GM19023 (cell line): ENCODE measurements around the gene PLEKHA1.

Experiments
- ATAC-seq: cut with Tn5 transposase; IDR thresholded peaks from one replicate; pipeline ENCODE4 v1.9.1; 2021; ENCODE audit warnings: mild to moderate bottlenecking, moderate library complexity; ENCODE audit not compliant: unreplicated experiment

The PLEKHA1 gene

GRCh38 chr10:122459561-122460273 lies 85.2 kb downstream of the PLEKHA1 start:
- no peak for ATAC-seq

GRCh38 chr10:122460891-122461293 lies 86.4 kb downstream of the PLEKHA1 start:
- no peak for ATAC-seq

GRCh38 chr10:122461367-122461728 lies 86.8 kb downstream of the PLEKHA1 start, which contains the start of gene HTRA1:
Gene HTRA1, plus strand, starts transcription at chr10:122461553. Its CDS starts 100 bp downstream, at chr10:122461653.
- no peak for ATAC-seq

GRCh38 chr10:122461729-122462532 lies 87.4 kb downstream of the PLEKHA1 start:
- no peak for ATAC-seq

GRCh38 chr10:122462533-122463465 lies 88.3 kb downstream of the PLEKHA1 start:
- no peak for ATAC-seq

GRCh38 chr10:122463466-122464249 lies 89.2 kb downstream of the PLEKHA1 start:
- ATAC-seq = no peak

GRCh38 chr10:122464250-122464510 lies 89.7 kb downstream of the PLEKHA1 start:
- ATAC-seq = no peak

- no peak for ATAC-seq
These were observed 90.1 kb downstream of the PLEKHA1 start for GRCh38 chr10:122464586-122464985.

GRCh38 chr10:122465401-122466040 lies 91.0 kb downstream of the PLEKHA1 start:
- ATAC-seq = no peak

GRCh38 chr10:122466951-122467381 lies 92.5 kb downstream of the PLEKHA1 start:
- no peak for ATAC-seq

GRCh38 chr10:122467701-122468100 lies 93.2 kb downstream of the PLEKHA1 start:
- ATAC-seq = no peak

GRCh38 chr10:122468307-122468925 lies 93.9 kb downstream of the PLEKHA1 start:
- no peak for ATAC-seq

GRCh38 chr10:122468926-122469781 lies 94.6 kb downstream of the PLEKHA1 start:
- ATAC-seq = no peak

- ATAC-seq = no peak
These were observed 95.3 kb downstream of the PLEKHA1 start for GRCh38 chr10:122469848-122470247.

GRCh38 chr10:122471531-122472177 lies 97.1 kb downstream of the PLEKHA1 start:
- ATAC-seq = no peak

GRCh38 chr10:122473116-122473515 lies 98.6 kb downstream of the PLEKHA1 start:
- ATAC-seq = no peak

- no peak for ATAC-seq
These were observed 99.8 kb downstream of the PLEKHA1 start for GRCh38 chr10:122474131-122474818.

GRCh38 chr10:122475100-122475499 lies 100.6 kb downstream of the PLEKHA1 start:
- ATAC-seq = no peak
